PC-3 (cell line): ENCODE data around the gene TTC22. TPM values are rescaled to one million over a fixed set of nuclear protein-coding genes. Genes with fewer than 3 reads are reported as not detected.

Experiments
- ATAC-seq: fragments of 200-7000 bp; cut with Tn5 transposase; 2 replicates; pipeline ENCODE4 v1.9.1; 2020; ENCODE audit warnings: mild to moderate bottlenecking, moderate library complexity
- BruUV-seq: library from RNA; stranded (reverse); fragments of 400-500 nt; replicated peaks from 2 replicates; lab custom pipeline; 2021; lab: Mats Ljungman, UMichigan
- CTCF ChIA-PET: fragments of 300-600 bp; sonication (Branson Sonifier 250); formaldehyde crosslinking; loops from one replicate; lab custom pipeline; 2022; ENCODE audit warnings: antibody characterized with exemption; lab: Charles Lee
- POLR2A ChIA-PET: fragments of 300-600 bp; sonication (Branson Sonifier 250); formaldehyde crosslinking; loops from one replicate; lab custom pipeline; 2022; ENCODE audit warnings: antibody characterized with exemption; ENCODE audit not compliant: unreplicated experiment; lab: Charles Lee
- DNase-seq: peaks from one replicate; pipeline ENCODE4 v3.0.0-alpha.2; 2015
- H2AFZ ChIP-seq: fragments of 300-600 bp; sonication (generic); 2 replicates; pipeline ENCODE4 v1.6.0; 2016; ENCODE audit warnings: antibody characterized with exemption, low read length
- H3F3A ChIP-seq: fragments of 300-600 bp; sonication (generic); one replicate; pipeline ENCODE4 v1.6.0; 2017; ENCODE audit warnings: antibody characterized with exemption, low read length, control low read depth, mild to moderate bottlenecking; ENCODE audit not compliant: unreplicated experiment
- H3K27ac ChIP-seq: fragments of 300-600 bp; sonication (generic); 2 replicates; pipeline ENCODE4 v1.5.1; 2016; ENCODE audit warnings: mild to moderate bottlenecking, low read length
- H3K27me3 ChIP-seq: fragments of 300-600 bp; sonication (generic); 2 replicates; pipeline ENCODE4 v1.6.1; 2016; ENCODE audit warnings: low read length, mixed read lengths
- H3K36me3 ChIP-seq: fragments of 300-600 bp; sonication (generic); 2 replicates; pipeline ENCODE4 v1.6.1; 2016; ENCODE audit warnings: low read depth, mixed run types, low read length, mixed read lengths
- H3K4me1 ChIP-seq: fragments of 300-600 bp; sonication (generic); 2 replicates; pipeline ENCODE4 v1.5.1; 2016; ENCODE audit warnings: low read length; ENCODE audit not compliant: insufficient read depth
- H3K4me2 ChIP-seq: fragments of 300-600 bp; sonication (generic); 2 replicates; pipeline ENCODE4 v1.6.0; 2016; ENCODE audit warnings: low read length
- H3K4me3 ChIP-seq: fragments of 300-600 bp; sonication (generic); 2 replicates; pipeline ENCODE4 v1.5.1; 2016; ENCODE audit warnings: mild to moderate bottlenecking, low read length, mixed read lengths
- H3K79me2 ChIP-seq: fragments of 300-600 bp; sonication (generic); 2 replicates; pipeline ENCODE4 v1.6.1; 2017; ENCODE audit warnings: low read length, mixed read lengths
- H3K9ac ChIP-seq: fragments of 300-600 bp; sonication (generic); 2 replicates; pipeline ENCODE4 v1.6.0; 2016; ENCODE audit warnings: mild to moderate bottlenecking, low read length
- H3K9me2 ChIP-seq: fragments of 300-600 bp; sonication (generic); replicated peaks from 2 replicates; pipeline ENCODE4 v1.6.1; 2016; ENCODE audit warnings: mixed run types, low read length, mixed read lengths
- H3K9me3 ChIP-seq: fragments of 300-600 bp; sonication (generic); 2 replicates; pipeline ENCODE4 v1.6.1; 2016; ENCODE audit warnings: low read length, mixed read lengths
- H4K20me1 ChIP-seq: fragments of 300-600 bp; sonication (generic); 2 replicates; pipeline ENCODE4 v1.6.1; 2016; ENCODE audit warnings: low read length, mixed read lengths
- CTCF ChIP-seq: fragments of 300-600 bp; sonication (generic); conservative IDR thresholded peaks from 2 replicates; pipeline ENCODE4 v1.5.1; 2017; ENCODE audit warnings: antibody characterized with exemption, low read depth, mild to moderate bottlenecking, low read length
- EZH2 ChIP-seq: fragments of 300-600 bp; sonication (generic); IDR thresholded peaks from one replicate; pipeline ENCODE4 v1.6.1; 2017; ENCODE audit warnings: antibody characterized with exemption, mild to moderate bottlenecking, low read length; ENCODE audit not compliant: unreplicated experiment
- EZH2phosphoT487 ChIP-seq: fragments of 300-600 bp; sonication (generic); IDR thresholded peaks from 2 replicates; pipeline ENCODE4 v1.6.1; 2018; ENCODE audit warnings: mild to moderate bottlenecking, antibody characterized with exemption, low read length, borderline replicate concordance
- intact Hi-C: fragments of 100-400 bp; cut with micrococcal nuclease; formaldehyde crosslinking; loops from 2 replicates; pipeline ENCODE4 v1.9.0; 2023
- total RNA-seq: library from RNA; depleted of rRNA; stranded (reverse); fragments of >200 nt; gene quantifications from 2 replicates; pipeline ENCODE4 v1.2.3, GENCODE V29; 2014

Gene TTC22
- total RNA-seq, 1 experiment from 2014 or later, result 21.8 TPM

- ATAC-seq (no peak), DNase-seq (no peak)
- no peaks in the 10 kb centered on the region for H3K9me3 ChIP-seq
- H3K9me2 ChIP-seq, result no peaks in the 10 kb centered on the region
- no peaks in the 10 kb centered on the region for H3K4me1 ChIP-seq
- no peak overlapping the region for H3K27ac ChIP-seq
- no peaks in the 10 kb centered on the region for H3F3A ChIP-seq
- POLR2A ChIA-PET, result no interaction called here
- BruUV-seq, result no TSS peak
- no peak overlapping the region for H3K4me2 ChIP-seq
- no peaks in the 10 kb centered on the region for H3K79me2 ChIP-seq
- no peak overlapping the region for H2AFZ ChIP-seq
- H3K27me3 ChIP-seq, result no peaks in the 10 kb centered on the region
- no peaks in the 10 kb centered on the region for H4K20me1 ChIP-seq
- no peaks in the 10 kb centered on the region for H3K36me3 ChIP-seq
- no peak overlapping the region for H3K4me3 ChIP-seq
- intact Hi-C loops, result no loop called here
- TF ChIP-seq EZH2phosphoT487, result no peak
- TF ChIP-seq CTCF, result no peak
- no peak for TF ChIP-seq EZH2
- H3K9ac ChIP-seq, result no peak overlapping the region
- CTCF ChIA-PET, result no interaction called here
Measured at GRCh38 chr1:54818461-54819194, 17.5 kb upstream of the TTC22 start.

GRCh38 chr1:54816951-54817350 is 15.8 kb upstream of the TTC22 start:
- no peaks in the 10 kb centered on the region for H3K79me2 ChIP-seq
- ATAC-seq (no peak), DNase-seq (no peak)
- no peak overlapping the region for H3K27ac ChIP-seq
- H3K4me2 ChIP-seq, result no peak overlapping the region
- H3F3A ChIP-seq, result no peaks in the 10 kb centered on the region
- no peaks in the 10 kb centered on the region for H3K9me2 ChIP-seq
- no TSS peak for BruUV-seq
- ChIA-PET CTCF (no interaction called here), POLR2A (no interaction called here)
- no peak overlapping the region for H3K4me3 ChIP-seq
- no peaks in the 10 kb centered on the region for H4K20me1 ChIP-seq
- H3K36me3 ChIP-seq, result no peaks in the 10 kb centered on the region
- TF ChIP-seq CTCF (no peak), EZH2phosphoT487 (no peak), EZH2 (no peak)
- no peak overlapping the region for H3K9ac ChIP-seq
- H3K4me1 ChIP-seq, result no peaks in the 10 kb centered on the region
- no peaks in the 10 kb centered on the region for H3K9me3 ChIP-seq
- H2AFZ ChIP-seq, result no peak overlapping the region
- intact Hi-C loops, result no loop called here
- no peaks in the 10 kb centered on the region for H3K27me3 ChIP-seq

DNA sequence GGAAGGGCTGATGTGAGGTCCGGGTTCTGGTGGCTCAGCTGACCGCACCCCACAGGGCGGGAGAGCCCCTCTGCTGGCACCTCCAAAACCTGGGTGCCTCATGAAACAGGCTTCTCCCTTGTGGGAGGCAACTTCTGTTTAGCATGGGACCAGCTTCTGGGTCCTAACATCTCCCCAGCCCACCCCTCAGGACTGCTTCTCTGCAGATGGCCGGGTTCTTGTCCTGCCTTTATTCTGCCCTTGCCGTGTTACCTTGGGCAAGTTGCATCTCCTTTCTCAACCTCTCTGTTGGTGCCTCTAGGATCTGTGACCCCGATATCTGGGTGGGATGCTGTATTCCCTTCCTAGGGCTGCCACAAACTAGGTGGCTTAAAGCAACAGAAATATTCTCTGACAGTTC is 15.0 kb upstream of the TTC22 start:
- no peaks in the 10 kb centered on the region for H3K4me1 ChIP-seq
- H2AFZ ChIP-seq, result no peak overlapping the region
- H3K36me3 ChIP-seq, result no peaks in the 10 kb centered on the region
- ATAC-seq (no peak), DNase-seq (no peak)
- H4K20me1 ChIP-seq, result no peaks in the 10 kb centered on the region
- no peaks in the 10 kb centered on the region for H3F3A ChIP-seq
- no peaks in the 10 kb centered on the region for H3K79me2 ChIP-seq
- no TSS peak for BruUV-seq
- H3K27me3 ChIP-seq, result no peaks in the 10 kb centered on the region
- H3K4me2 ChIP-seq, result no peak overlapping the region
- H3K27ac ChIP-seq, result no peak overlapping the region
- intact Hi-C loops, result no loop called here
- H3K9me3 ChIP-seq, result no peaks in the 10 kb centered on the region
- CTCF ChIA-PET, result no interaction called here
- no peak overlapping the region for H3K9ac ChIP-seq
- no peaks in the 10 kb centered on the region for H3K9me2 ChIP-seq
- POLR2A ChIA-PET, result interaction anchor here (0.5 kb wide), 1 partner anchor 74 kb away, joined by 5 read pairs; no protein-coding TSS in a partner anchor
- no peak overlapping the region for H3K4me3 ChIP-seq
- TF ChIP-seq EZH2 (no peak), CTCF (no peak), EZH2phosphoT487 (no peak)
